OCI-LY7 (cell line): ENCODE data around the gene RIMBP2.

ENCODE experiments used
- EZH2phosphoT487 ChIP-seq: fragments of 200-600 bp; sonication (generic); IDR thresholded peaks from 2 replicates; pipeline ENCODE4 v1.6.1; 2018; ENCODE audit warnings: low read depth, borderline replicate concordance, mild to moderate bottlenecking, mixed run types, antibody characterized with exemption, low read length, moderate library complexity, mixed read lengths
- TF ChIP-seq, protein P1 (sequence below): fragments of 200-600 bp; sonication (generic); conservative IDR thresholded peaks from 2 replicates; pipeline ENCODE4 v1.5.1; 2014; ENCODE audit warnings: mild to moderate bottlenecking, antibody characterized with exemption, low read length, moderate library complexity, mixed read lengths

DNA sequence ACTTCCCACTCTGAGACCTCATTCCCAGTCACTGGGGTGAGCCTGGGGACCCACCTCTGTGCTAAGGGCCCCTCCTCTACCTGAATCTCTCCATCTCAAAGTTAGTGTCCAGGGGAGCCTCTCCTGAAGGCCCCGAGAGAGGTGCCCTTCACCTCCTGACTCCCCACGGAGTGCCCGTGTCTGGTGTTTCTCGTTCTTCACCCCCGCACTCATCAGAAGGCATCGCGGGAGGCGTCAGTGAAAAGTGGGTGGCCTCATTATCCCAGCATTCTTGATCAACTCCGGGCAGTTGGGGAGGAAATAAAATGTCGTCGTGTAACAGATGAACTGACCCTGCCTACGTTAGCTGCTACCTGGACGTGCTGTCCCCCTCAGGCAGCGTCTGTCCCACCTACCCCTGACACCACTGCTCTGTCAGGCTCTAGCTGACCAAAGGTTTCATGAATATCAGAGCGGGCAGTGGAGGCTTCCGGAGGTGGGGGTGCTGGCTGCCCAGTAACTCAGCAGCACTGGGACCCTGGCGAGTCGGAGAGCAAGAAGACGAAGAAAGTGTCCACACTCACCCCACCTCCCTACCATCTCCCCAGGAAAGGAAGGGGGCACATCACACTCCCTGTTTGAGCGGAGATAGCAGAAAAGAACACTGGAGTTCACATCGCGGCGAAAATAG, 275.6 kb downstream of the RIMBP2 start:
- TF ChIP-seq, protein P1, sequence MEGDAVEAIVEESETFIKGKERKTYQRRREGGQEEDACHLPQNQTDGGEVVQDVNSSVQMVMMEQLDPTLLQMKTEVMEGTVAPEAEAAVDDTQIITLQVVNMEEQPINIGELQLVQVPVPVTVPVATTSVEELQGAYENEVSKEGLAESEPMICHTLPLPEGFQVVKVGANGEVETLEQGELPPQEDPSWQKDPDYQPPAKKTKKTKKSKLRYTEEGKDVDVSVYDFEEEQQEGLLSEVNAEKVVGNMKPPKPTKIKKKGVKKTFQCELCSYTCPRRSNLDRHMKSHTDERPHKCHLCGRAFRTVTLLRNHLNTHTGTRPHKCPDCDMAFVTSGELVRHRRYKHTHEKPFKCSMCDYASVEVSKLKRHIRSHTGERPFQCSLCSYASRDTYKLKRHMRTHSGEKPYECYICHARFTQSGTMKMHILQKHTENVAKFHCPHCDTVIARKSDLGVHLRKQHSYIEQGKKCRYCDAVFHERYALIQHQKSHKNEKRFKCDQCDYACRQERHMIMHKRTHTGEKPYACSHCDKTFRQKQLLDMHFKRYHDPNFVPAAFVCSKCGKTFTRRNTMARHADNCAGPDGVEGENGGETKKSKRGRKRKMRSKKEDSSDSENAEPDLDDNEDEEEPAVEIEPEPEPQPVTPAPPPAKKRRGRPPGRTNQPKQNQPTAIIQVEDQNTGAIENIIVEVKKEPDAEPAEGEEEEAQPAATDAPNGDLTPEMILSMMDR = no peak
- no peak for TF ChIP-seq EZH2phosphoT487
